GM18511 (cell line): ENCODE measurements around the gene TNIK.

Source experiments
- ATAC-seq: cut with Tn5 transposase; IDR thresholded peaks from one replicate; pipeline ENCODE4 v1.9.1; 2021; ENCODE audit warnings: mild to moderate bottlenecking, moderate library complexity; ENCODE audit not compliant: unreplicated experiment

Gene TNIK

DNA sequence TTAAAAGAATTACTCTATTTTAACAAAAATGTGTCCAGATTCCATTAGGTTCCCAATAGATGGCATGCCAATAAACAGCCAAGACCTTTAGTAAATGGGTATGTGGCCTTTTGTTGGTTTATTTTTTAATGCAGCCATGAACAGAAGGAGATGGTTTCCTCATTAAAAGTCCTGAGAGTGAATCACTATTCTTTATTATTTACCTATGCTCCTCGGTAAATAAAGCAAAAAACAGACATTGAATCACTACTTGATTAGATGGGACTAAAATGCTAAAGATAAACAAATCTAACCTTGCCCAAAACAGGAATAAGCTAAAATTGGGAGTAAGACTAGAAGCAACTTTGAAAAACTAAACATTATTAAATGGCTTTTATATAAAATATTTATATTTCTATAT is 94.2 kb downstream of the TNIK start:
- no peak for ATAC-seq

DNA sequence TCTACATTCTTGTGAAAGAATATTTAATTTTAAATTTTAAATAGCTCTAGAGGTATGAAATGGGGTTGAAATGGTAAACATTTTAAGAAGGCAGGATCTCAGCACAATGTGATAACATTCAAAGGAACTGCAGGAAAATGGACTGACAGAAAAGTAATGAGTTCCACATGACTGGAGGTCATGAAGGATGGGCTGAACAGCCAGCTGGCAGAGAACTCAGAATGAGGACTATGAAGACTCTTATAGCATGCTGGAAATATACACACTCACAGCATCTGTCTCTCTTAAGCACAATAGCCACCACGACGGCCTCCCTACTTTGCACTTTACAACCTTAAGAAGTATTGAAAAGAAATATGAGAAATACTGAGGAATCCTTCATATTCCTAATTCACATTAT is 94.7 kb downstream of the TNIK start:
- ATAC-seq, result no peak

DNA sequence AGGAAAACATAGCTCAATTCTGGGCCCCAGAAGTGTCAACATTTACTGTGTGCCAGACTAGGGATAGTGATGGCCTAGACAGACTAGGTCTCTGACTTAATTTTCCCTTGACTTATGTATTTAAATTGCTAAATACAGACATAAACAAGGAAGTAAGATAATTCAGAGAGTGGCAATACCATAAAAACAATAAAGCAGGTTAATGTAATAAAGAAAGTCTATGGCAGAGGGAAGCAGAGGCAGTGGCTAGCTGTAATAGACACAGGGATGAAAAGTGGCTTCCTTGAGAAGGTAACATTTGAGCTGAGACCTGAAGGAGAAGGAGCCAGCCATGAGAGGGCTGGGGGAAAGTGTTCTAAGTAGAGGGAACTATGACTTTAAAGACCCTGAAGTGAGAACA is 95.7 kb downstream of the TNIK start:
- ATAC-seq, result no peak

DNA sequence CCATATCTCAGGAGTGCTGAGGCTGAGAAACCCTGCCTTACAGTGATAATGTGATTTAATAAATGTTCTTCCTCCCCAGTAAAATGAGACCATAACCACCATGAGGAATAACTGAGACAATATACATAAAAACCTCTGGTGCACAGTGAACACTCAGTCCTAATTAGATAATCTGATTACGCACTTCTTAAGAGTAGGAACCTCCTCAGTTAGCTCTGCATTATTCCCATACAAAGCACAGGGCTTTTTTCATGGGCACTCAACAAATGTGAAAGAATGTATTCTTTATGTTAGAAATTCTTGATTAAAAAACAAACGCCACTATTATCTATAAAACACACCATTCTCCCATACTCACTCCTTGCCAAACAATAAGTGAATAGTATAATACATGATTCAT is 97.0 kb downstream of the TNIK start:
- no peak for ATAC-seq

DNA sequence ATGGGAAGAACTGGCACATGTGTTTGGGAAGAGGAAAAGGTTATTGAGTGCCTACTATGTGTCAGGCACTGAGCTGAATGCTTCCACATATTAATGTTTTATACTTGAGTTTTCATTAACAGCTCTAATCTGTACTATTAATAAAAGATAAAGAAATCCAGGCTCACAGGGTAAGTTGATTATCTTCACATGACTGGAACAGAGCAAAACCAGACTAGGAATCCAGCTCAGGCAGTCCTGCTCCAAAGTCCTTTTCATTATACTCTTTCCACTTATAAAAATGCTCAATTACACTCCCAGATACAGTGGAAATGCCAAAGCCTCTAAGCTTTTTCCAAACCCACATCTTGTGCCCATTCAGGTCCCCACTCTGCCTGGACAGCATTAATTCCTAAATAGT is 97.6 kb downstream of the TNIK start:
- no peak for ATAC-seq

DNA sequence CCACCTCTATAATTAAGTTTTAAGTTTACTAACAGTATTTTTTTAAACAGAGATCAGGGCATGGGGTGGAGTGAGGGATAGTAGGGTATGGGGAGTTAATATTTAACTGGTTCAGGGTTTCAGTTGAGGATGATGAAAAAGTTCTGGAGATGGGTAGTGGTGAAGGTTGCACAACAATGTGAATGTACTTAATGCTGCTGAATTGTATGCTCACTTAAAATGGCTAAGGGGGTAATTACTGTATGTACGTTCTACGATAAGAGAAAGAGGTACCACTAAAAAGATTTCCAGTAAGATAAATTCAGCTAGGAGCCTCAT is 101.4 kb downstream of the TNIK start:
- peak; percentile 42 for ATAC-seq

DNA sequence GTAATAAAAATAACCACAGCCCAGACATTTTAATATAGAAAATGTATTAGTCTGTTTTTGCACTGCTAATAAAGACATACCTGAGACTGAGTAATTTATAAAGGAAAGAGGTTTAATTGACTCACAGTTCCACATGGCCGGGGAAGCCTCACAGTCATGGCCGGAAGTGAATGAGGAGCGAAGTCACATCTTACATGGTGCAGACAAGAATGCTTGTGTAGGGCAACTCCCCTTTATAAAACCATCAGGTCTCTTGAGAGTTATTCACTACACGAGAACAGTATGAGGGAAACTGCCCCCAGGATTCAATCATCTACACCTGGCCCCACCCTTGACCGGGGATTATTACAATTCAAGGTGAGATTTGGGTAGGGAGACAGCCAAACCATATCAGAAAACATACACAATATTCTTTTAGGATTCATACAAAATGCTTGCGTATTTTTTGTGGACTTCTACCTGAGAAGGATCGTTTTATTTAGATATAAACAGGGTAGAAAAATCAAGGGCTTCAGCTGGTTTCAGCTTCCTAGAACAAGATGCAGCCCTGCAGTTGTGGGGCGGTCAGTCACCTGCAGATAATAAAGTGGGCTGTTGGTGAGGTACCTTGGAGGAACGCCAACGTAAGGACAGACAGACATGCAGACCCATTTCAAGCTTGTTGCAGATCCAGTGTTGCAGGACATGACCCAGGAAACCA is 101.9 kb downstream of the TNIK start:
- peak; percentile 66 for ATAC-seq

DNA sequence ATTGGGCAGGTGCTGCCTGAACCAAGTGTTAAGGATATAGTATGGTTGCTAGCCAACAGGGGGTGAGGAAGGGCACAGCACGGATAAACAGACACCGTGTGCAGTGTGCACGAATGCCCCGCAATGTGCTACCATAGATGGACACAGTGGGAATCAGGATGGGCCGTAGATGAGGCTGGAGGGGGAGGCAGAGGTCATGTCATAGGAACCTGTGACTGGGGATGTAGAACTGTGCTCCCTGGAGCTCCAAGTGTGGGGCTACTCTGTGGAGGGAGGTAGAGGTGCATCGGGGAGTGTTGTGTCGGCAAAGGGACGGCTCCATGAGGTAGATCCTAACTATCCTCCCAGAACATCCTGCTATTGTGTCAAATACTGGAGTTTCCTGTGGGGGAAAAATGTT is 102.5 kb downstream of the TNIK start:
- no peak for ATAC-seq

DNA sequence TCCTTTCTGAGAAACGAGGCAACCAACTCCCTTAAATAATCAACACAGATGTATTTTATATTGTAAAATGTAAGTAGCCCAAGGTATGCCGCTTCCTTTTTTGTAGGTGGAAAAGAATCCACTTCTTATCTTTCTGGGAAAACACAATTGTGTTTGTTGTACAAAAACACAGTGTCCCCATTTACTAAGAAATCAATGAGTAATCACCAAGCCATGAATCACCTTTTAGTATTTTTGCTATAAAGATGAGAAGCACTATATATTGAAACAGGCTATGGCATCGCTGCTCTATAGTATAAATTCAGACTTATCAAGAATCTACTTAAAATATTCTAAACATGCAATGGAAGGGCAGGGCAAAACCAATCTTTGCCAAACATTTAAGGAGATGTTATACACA is 104.0 kb downstream of the TNIK start:
- no peak for ATAC-seq

DNA sequence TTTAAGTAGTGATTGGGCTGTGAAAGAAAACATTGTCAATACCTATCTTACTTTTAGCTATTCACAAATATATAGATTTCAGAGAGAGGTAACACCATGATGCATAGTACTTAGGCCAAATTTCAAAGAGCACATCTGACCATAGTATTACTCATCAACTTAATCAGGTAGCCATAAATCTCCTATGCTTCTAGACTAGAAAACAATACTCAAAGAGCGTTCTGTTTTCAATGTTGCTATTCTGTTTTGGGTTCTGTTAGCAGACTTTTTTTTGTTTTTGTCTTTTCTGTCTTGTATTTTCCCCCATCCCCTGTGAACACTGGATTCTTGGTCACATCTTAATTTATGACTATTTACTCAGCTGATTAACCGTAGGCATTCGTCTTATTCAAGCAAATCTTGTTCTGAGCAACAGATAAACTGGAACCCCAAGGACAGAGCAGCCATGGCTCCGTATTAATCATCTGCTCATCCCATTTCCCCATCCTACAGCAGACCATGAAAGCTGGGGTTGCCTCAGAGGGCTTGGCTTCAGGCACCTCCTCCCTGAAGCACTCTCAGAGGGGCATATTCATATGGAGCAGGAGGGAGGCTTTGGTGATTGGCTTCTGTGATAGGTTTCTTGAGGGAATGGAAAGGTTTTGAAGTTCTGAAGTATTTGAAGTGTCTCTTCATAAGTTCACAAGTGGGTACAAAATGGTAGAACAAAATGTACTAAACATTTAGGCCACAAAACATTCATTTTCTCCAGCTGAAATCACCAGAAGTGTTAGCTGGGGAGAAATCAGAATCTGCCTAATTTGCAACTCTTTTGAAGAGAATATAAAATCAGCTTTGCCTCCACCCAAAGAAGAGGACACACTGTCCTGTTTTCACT is 105.3 kb downstream of the TNIK start:
- ATAC-seq, result no peak

DNA sequence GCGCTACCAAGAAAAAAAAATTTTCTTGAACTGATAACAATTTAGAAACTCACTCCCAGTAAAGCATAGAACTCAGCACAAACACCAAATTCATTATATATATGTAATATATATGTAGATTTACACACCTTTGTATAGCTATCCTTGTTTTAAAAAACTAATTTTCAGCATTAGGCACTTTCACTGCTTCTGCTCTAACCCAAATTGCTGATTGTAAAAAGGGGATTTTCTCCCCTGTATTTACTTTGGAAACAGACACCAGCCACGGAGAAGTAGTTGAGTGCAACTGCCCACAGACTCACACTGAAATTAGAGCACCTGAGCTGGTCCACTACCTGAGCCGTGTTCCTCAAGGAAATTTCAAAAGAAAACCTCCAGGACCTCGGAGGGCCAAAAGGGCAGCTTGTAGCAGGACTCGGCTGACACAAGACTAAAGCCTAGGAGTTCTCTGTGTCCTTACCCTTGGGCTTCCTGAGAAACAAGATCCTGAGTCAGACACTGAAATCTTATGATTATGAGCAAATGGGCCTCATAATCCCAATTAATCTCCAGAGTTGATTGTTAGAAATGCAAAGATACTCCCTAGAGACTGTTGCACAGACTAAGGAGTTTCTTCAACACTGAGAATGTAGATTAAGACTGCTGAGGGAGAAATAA is 106.0 kb downstream of the TNIK start:
- ATAC-seq, result no peak

DNA sequence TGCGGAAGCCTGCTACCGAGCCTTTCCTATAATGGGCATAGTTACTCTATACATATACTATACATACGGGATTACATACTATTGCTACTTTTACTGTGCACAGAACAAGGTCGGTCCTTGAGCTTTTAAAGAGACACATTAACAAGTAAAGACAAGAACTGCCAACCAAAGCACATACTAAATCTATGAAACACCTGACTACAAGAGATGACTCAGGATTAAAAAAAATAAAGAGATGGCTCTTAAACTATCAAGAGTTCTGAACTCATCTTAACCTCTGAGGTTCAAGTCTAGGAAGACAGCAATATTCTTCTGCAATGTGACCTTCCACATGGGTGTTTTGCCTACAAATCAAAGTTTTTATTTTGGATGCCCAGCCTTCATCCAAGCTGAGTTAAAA is 106.8 kb downstream of the TNIK start:
- no peak for ATAC-seq

DNA sequence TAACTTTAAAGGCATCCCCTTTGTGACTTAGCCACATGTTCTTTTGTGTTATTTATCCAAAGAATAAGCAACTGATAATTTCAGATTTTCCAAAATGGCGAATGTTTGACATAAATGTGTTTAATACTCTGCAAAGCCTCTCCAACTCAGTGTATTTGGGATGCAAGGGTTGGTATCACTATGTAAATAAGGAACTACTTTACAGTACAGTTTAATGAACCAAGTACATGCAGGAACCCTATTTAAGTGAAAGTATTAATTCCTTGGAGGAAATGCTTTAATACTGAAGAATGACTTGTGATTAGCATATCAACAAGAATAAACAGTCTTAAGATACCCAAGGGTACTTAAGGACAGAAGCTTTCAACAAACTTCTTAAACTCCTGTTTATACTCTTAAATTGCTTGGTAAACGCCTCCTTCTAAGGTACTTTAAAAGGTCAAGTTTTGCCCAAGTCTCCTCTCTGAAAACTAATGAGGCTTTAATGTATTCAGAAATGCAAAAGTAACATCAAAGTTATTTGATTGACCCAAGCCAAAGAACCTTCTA is 107.7 kb downstream of the TNIK start:
- no peak for ATAC-seq

DNA sequence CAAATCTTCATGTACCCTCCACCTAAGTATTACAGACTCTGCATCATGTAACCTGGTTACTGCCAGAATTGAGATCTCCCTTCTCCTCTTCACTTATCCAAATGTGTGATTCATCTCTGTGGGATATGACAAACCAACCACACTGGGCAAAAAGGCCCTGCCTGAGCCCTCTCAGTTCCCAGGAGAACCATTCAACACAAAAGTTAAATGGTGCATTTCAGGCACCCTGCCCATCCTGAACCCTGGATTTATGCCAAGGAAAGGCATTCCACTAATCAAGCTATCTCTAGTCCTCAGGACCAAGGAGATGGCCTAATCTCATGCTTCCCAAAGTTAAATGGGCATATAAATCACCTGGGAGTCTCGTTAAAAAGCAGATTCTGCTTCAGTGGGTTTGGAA is 108.5 kb downstream of the TNIK start:
- ATAC-seq, result no peak

DNA sequence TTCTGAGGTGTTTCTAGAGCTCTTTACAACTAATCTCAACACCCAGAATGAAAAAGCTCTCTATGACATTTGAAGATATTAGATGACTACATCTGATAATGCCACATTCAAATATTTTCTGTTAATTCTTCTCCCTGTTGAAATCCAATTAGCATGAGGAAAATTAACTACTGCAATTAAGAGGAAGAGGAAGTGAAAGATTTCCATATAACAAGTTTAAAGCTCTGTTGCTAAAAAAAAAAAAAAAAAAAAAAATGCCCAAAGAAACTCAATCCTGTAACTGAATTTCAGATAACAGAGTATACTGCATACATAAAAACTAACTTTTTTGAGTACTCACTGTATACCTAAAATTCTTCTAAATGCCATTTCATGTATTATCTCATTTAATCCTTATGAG is 109.8 kb downstream of the TNIK start:
- no peak for ATAC-seq

DNA sequence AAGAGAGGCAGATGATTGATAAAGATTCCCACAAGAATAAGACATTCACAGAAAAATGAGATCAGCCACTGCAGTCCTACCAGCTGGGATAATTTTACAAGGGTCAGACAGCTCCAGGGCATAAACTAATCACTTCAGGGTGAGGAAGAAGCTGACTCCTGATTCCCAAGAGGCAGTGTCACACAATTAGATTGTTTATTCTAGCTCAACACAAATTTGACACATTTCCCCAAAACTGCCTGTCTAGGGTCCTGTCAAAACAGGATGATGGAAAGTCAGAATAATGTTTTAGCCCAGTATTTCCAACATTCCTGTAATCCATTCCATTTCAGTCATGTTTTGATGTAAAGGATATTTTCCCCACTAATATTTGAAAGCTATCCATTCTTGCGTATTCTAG is 110.8 kb downstream of the TNIK start:
- no peak for ATAC-seq

DNA sequence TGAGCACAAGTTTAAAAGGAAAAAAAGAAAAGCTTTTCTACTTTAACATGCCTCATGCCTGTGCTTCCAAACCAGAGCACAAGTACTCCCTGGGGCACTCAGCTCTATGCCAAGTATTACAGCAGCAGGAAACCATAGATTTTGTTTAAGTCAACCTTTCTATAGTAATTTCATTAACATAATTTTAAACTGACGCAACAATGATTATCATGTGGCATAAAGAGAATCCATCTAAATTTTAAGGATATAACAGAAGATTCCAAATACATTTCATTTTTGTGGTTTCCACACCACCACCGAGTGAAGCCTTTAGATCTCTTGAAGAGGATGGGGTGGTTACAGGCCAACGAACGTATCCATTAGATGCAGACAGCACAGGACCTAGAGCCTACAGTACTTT is 112.1 kb downstream of the TNIK start:
- peak; percentile 21 for ATAC-seq

DNA sequence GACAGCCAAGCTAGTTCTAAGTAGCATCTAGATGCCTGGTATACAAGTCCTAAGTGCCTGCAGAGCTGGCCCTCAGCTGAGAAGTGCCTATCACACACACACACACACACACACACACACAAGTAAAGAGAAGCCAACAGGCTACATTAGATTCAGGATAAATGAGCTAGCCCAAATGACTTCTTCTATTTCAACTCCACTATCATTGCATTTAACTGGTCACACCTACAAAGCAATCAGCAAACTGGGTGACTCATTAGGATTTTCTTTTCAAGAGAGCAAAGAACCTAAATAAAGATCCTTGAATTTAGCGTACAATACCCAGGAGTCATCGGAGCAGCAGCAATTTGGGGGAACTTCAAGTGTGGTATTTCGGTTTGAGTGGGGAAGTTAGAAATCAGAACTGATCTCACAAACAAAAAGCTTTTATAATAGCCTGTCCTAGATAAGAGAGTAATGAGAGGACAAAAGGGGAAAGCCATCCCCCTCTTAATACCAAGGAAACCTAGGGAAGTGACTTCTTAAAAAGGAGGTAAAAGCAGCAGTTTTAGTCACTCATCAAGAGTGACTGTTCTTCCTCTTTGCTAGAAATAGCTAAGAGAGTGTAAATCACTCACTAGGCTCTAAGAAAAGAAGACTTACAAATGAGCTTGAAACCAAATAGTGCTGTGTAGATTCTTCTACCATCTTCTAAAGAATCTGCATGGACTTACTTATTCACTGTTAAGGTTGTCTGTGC is 112.7 kb downstream of the TNIK start:
- ATAC-seq, result peak; percentile 70

DNA sequence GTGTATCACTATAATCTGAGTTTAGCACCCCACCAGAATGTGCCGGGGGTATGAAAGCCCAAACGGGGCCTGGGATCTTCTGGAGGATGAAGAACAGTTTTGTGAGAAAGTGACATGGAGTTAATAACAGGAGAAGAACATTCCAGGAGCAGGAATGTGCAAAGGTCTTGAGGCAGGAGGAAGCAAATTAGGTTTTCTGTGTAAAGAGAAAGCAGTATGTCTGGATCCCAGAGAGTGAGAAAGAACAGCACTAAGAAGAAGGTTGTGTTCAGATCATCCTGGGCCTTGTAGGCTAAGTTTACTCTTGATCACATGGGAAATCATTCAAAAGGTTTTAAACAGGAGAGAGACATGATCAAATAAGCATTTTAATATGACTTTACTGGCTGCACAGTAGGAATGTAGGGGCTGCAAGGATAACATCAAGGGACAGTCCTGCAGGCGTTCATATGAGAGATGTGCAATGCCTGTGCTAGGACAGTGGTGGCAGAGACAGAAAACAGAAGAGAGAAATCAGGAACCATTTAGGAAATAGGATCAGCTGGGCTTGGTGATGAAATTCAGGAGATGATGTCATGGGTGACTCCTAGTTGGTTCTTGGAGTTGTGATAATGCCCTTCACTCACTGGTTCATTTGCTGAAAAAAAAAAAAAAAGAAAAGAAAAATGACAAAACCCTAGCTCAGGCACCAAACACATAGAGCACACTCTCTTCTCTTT is 113.5 kb downstream of the TNIK start:
- ATAC-seq, result no peak

DNA sequence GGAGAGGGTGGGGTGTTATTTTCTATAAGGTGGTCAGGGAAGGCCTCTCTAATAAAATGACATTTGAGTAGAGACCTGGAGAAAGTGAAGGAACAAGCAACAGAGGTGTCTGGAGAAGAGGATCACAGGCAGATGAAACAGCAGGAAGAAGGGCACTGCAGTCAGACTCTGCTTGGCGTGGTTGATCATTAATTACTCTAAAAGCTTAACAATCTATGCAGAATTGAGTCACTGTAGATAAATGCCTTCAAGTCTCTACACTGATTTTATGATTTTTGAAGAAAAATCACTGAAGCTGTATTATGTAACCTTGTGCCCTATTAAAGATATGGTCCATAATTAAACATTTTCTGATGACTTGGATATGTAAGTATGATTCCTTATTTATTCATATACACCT is 114.2 kb downstream of the TNIK start:
- no peak for ATAC-seq
